ENCODE measurements around the gene DTNBP1. TPM values are rescaled to one million over a fixed set of nuclear protein-coding genes. Genes with fewer than 3 reads are reported as not detected.

DTNBP1 gene
- total RNA-seq, 1 donor from 2014 or later = 17.2 TPM

- Mint-ChIP-seq H3K9me3 (no peaks in the 10 kb centered on the region), H3K4me1 (ENCODE audit: low read depth) (peaks cover 26% of the 10 kb centered on the region), H3K27ac (peak overlapping the region; percentile 65), H3K27me3 (ENCODE audit: insufficient read depth) (no peaks in the 10 kb centered on the region), H3K36me3 (ENCODE audit: low read depth) (peaks cover 58% of the 10 kb centered on the region), H3K4me3 (no peak overlapping the region)
- no peak for DNase-seq (ENCODE audit: low spot score)
- intact Hi-C loops (cut with micrococcal nuclease) = loop anchor here (10.0 kb wide), 1 partner anchor 682 kb away; no protein-coding TSS in a partner anchor
These were observed 139.8 kb downstream of the DTNBP1 start for GRCh38 chr6:15522856-15523529.

GRCh38 chr6:15522427-15522826, 140.4 kb downstream of the DTNBP1 start:
- peaks cover 26% of the 10 kb centered on the region for H3K4me1 Mint-ChIP-seq (ENCODE audit: low read depth)
- intact Hi-C loops (cut with micrococcal nuclease) = loop anchor here (10.0 kb wide), 1 partner anchor 682 kb away; no protein-coding TSS in a partner anchor
- no peaks in the 10 kb centered on the region for H3K9me3 Mint-ChIP-seq
- no peak for DNase-seq (ENCODE audit: low spot score)
- H3K27me3 Mint-ChIP-seq (ENCODE audit: insufficient read depth) = no peaks in the 10 kb centered on the region
- peaks cover 60% of the 10 kb centered on the region for H3K36me3 Mint-ChIP-seq (ENCODE audit: low read depth)
- H3K4me3 Mint-ChIP-seq = no peak overlapping the region
- peak overlapping the region; percentile 65 for H3K27ac Mint-ChIP-seq

- DNase-seq (ENCODE audit: low spot score) = no peak
- no peaks in the 10 kb centered on the region for H3K27me3 Mint-ChIP-seq (ENCODE audit: insufficient read depth)
- H3K4me1 Mint-ChIP-seq (ENCODE audit: low read depth) = peaks cover 26% of the 10 kb centered on the region
- intact Hi-C loops (cut with micrococcal nuclease) = loop anchor here (10.0 kb wide), 1 partner anchor 683 kb away; no protein-coding TSS in a partner anchor
- peaks cover 60% of the 10 kb centered on the region for H3K36me3 Mint-ChIP-seq (ENCODE audit: low read depth)
- peak overlapping the region; percentile 65 for H3K27ac Mint-ChIP-seq
- no peaks in the 10 kb centered on the region for H3K9me3 Mint-ChIP-seq
- no peak overlapping the region for H3K4me3 Mint-ChIP-seq
These were observed 140.8 kb downstream of the DTNBP1 start for GRCh38 chr6:15522026-15522425.

DNA sequence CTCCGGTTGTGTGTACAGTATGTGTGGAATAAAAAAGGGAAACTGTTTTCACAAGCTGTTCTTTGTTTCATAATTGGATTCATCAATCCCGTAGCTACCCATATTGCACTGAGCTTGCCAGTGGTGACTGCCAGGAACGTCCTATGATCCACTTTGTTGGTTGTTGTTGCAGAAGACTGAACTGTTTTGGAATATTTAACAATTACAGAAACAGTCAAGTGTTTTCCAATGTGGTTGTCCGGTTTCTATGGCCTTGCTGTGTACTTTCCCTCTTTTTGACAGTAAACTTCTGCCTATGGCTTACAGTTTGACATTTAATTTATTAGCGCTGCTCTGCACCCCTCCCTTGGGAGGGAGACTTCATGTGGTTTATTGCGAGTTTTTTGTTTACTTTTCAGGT, 141.2 kb downstream of the DTNBP1 start:
- Mint-ChIP-seq H3K36me3 (ENCODE audit: low read depth) (peaks cover 63% of the 10 kb centered on the region), H3K4me3 (no peak overlapping the region), H3K27me3 (ENCODE audit: insufficient read depth) (no peaks in the 10 kb centered on the region), H3K27ac (peak overlapping the region; percentile 65), H3K9me3 (no peaks in the 10 kb centered on the region), H3K4me1 (ENCODE audit: low read depth) (peaks cover 26% of the 10 kb centered on the region)
- intact Hi-C loops (cut with micrococcal nuclease) = loop anchor here (10.0 kb wide), 1 partner anchor 683 kb away; no protein-coding TSS in a partner anchor
- no peak for DNase-seq (ENCODE audit: low spot score)

- H3K27ac Mint-ChIP-seq = no peak overlapping the region
- peaks cover 58% of the 10 kb centered on the region for H3K36me3 Mint-ChIP-seq (ENCODE audit: low read depth)
- intact Hi-C loops (cut with micrococcal nuclease) = loop anchor here (10.0 kb wide), 1 partner anchor 684 kb away; no protein-coding TSS in a partner anchor
- no peaks in the 10 kb centered on the region for H3K9me3 Mint-ChIP-seq
- DNase-seq (ENCODE audit: low spot score) = no peak
- H3K4me1 Mint-ChIP-seq (ENCODE audit: low read depth) = peaks cover 20% of the 10 kb centered on the region
- H3K27me3 Mint-ChIP-seq (ENCODE audit: insufficient read depth) = no peaks in the 10 kb centered on the region
- no peak overlapping the region for H3K4me3 Mint-ChIP-seq
These were observed 142.1 kb downstream of the DTNBP1 start for GRCh38 chr6:15520626-15521203.

GRCh38 chr6:15519681-15520080, 143.1 kb downstream of the DTNBP1 start:
- Mint-ChIP-seq H3K4me1 (ENCODE audit: low read depth) (peaks cover 19% of the 10 kb centered on the region), H3K36me3 (ENCODE audit: low read depth) (peaks cover 54% of the 10 kb centered on the region), H3K9me3 (no peaks in the 10 kb centered on the region), H3K4me3 (no peak overlapping the region), H3K27me3 (ENCODE audit: insufficient read depth) (no peaks in the 10 kb centered on the region), H3K27ac (no peak overlapping the region)
- no peak for DNase-seq (ENCODE audit: low spot score)
- intact Hi-C loops (cut with micrococcal nuclease) = loop anchor here (10.0 kb wide), 1 partner anchor 685 kb away; no protein-coding TSS in a partner anchor

GRCh38 chr6:15518878-15519277, 143.9 kb downstream of the DTNBP1 start:
- Mint-ChIP-seq H3K27ac (no peak overlapping the region), H3K27me3 (ENCODE audit: insufficient read depth) (no peaks in the 10 kb centered on the region), H3K36me3 (ENCODE audit: low read depth) (peaks cover 56% of the 10 kb centered on the region), H3K4me1 (ENCODE audit: low read depth) (peaks cover 19% of the 10 kb centered on the region), H3K9me3 (no peaks in the 10 kb centered on the region), H3K4me3 (no peak overlapping the region)
- intact Hi-C loops (cut with micrococcal nuclease) = no loop called here
- DNase-seq (ENCODE audit: low spot score) = no peak

GRCh38 chr6:15518057-15518456, 144.8 kb downstream of the DTNBP1 start:
- Mint-ChIP-seq H3K4me1 (ENCODE audit: low read depth) (peaks cover 18% of the 10 kb centered on the region), H3K27ac (no peak overlapping the region), H3K9me3 (no peaks in the 10 kb centered on the region), H3K4me3 (no peak overlapping the region), H3K36me3 (ENCODE audit: low read depth) (peaks cover 54% of the 10 kb centered on the region), H3K27me3 (ENCODE audit: insufficient read depth) (no peaks in the 10 kb centered on the region)
- intact Hi-C loops (cut with micrococcal nuclease) = no loop called here
- DNase-seq (ENCODE audit: low spot score) = no peak

GRCh38 chr6:15517600-15517999, 145.2 kb downstream of the DTNBP1 start:
- intact Hi-C loops (cut with micrococcal nuclease) = no loop called here
- Mint-ChIP-seq H3K36me3 (ENCODE audit: low read depth) (peaks cover 57% of the 10 kb centered on the region), H3K4me3 (no peak overlapping the region), H3K4me1 (ENCODE audit: low read depth) (peaks cover 14% of the 10 kb centered on the region), H3K27me3 (ENCODE audit: insufficient read depth) (no peaks in the 10 kb centered on the region), H3K27ac (no peak overlapping the region), H3K9me3 (no peaks in the 10 kb centered on the region)
- no peak for DNase-seq (ENCODE audit: low spot score)

DNA sequence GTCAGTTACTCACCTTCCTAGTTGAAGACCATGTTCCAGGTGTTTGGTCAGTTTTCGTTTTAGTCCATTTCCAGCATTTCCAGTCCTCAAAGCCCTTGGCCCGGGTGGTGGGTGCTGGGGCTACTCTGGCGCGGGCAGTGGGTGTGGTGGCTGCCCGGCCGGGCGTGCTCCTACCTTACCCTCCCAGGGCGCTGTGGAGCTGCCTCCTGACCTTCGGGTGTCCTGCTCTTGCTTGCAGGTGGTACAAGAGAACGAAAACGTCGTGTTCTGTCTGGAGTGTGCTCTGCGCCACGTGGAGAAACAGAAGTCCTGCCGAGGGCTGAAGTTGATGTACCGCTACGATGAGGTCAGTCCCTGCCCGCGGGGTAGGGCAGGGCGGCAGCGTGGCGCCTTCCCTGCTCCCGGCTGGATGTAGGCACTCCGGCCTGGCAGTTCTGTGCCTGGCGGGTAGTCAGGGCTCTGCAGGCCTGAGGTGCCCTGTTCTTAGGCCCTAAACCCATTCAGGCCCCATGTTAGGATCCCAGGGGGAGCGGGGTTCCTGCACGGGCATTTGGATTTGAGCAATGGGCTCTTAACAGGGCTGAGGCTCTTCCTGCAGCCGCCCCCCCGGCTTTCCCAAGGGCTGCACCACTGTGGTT, 145.8 kb downstream of the DTNBP1 start:
- Mint-ChIP-seq H3K27ac (no peak overlapping the region), H3K27me3 (ENCODE audit: insufficient read depth) (no peaks in the 10 kb centered on the region), H3K36me3 (ENCODE audit: low read depth) (peaks cover 59% of the 10 kb centered on the region), H3K9me3 (no peaks in the 10 kb centered on the region), H3K4me3 (no peak overlapping the region), H3K4me1 (ENCODE audit: low read depth) (peaks cover 8% of the 10 kb centered on the region)
- intact Hi-C loops (cut with micrococcal nuclease) = no loop called here
- DNase-seq (ENCODE audit: low spot score) = no peak

GRCh38 chr6:15516378-15516777, 146.4 kb downstream of the DTNBP1 start:
- H3K9me3 Mint-ChIP-seq = no peaks in the 10 kb centered on the region
- H3K27me3 Mint-ChIP-seq (ENCODE audit: insufficient read depth) = no peaks in the 10 kb centered on the region
- DNase-seq (ENCODE audit: low spot score) = no peak
- H3K36me3 Mint-ChIP-seq (ENCODE audit: low read depth) = peaks cover 55% of the 10 kb centered on the region
- intact Hi-C loops (cut with micrococcal nuclease) = no loop called here
- H3K4me1 Mint-ChIP-seq (ENCODE audit: low read depth) = peaks cover 2% of the 10 kb centered on the region
- H3K27ac Mint-ChIP-seq = peak overlapping the region; percentile 63
- no peak overlapping the region for H3K4me3 Mint-ChIP-seq

DNA sequence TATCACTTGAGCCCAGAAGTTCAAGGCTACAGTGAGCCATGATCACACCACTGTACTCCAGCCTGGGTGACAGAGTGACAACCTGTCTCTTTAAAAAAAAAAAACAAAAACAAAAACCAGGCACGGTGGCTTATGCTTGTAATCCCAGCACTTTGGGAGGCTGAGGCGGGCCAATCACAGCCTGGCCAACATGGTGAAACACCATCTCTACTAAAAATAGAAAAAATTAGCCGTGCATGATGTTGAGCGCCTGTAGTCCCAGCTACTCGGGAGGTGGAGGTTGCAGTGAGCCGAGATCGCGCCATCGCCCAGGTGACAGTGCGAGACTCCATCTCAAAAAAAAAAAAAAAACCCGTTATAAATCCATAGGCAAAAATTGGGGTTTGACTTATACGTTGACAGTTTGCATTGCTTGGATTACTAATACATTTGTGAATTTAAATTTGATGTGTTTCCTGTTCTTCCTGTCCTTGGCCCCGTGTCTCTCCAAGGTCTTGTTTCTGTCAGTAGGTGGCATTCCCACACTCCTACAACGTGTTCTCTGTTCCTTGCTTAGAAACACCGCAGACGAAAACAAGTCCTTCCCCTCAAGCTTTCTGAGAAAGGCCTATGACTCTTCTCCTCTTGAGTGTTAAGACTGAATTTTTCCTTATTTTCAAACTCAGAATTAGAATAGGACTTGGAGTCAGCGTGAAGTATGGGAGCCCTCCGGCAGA, 147.0 kb downstream of the DTNBP1 start:
- no peak for DNase-seq (ENCODE audit: low spot score)
- Mint-ChIP-seq H3K27ac (peak overlapping the region; percentile 63), H3K36me3 (ENCODE audit: low read depth) (peaks cover 56% of the 10 kb centered on the region), H3K4me1 (ENCODE audit: low read depth) (no peaks in the 10 kb centered on the region), H3K4me3 (no peak overlapping the region), H3K27me3 (ENCODE audit: insufficient read depth) (no peaks in the 10 kb centered on the region), H3K9me3 (no peaks in the 10 kb centered on the region)
- intact Hi-C loops (cut with micrococcal nuclease) = no loop called here

All from activated T-helper 1 cell treated with anti-CD3 and anti-CD28 coated beads, Interleukin-12 subunit alpha, Interleukin-12 subunit beta, Interleukin-2, Interleukin-4 antibody, amounts not matched to agents 30 ng/mL and 10 ng/mL and 1 ng/mL, durations not matched to agents 14 hours and 24 hours and 36 hours (primary cell).